ENCODE results near the gene PDE1A. TPM values are rescaled to one million over a fixed set of nuclear protein-coding genes. Genes with fewer than 3 reads are reported as not detected.

PDE1A gene
- total and polyA plus RNA-seq, 2 of the 13 experiments (the other 11 are each of a cell fraction or from before 2014, with no cell fraction given): not detected

DNA sequence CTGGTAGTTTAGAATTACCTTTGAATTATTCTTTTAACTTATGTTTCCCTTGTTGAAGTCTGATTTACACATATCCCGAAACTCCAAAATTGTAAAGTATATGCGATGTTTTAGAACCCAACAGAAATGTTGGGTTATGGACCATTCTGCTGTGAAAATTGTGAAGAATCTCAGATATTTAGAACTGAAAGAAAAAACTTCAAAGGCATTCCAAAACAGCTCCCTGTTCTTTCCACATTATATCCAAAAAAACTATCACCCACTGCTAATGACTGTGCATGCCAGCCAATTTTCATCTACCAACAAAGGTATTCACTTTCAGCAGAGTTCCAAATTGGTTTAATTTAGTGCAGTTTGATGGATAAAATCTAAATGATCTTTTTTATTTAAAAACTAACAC, 21.5 kb upstream of the PDE1A start:
- Histone ChIP-seq H2AFZ (ENCODE audit: low read length) (no peak overlapping the region), H3K9ac (ENCODE audit: insufficient read depth, low read depth, low read length) (no peak overlapping the region), H3K79me2 (ENCODE audit: insufficient read depth, low read length) (no peaks in the 10 kb centered on the region), H3K4me3 (replicated peaks in 1 of 3; ENCODE audit: insufficient read depth in 1 of 3, low read depth in 2 of 3, low read length in 3 of 3) (no peak overlapping the region), H3K9me3 (ENCODE audit: low read length) (no peaks in the 10 kb centered on the region), H3K4me2 (ENCODE audit: low read depth, low read length) (no peak overlapping the region), H3K36me3 (replicated peaks in 1 of 2; ENCODE audit: control insufficient read depth in 1 of 2, insufficient read depth in 2 of 2, low read length in 2 of 2) (no peaks in the 10 kb centered on the region), H3K27me3 (ENCODE audit: control insufficient read depth in 1 of 2, insufficient read depth in 2 of 2, low read length in 2 of 2) (no peaks in the 10 kb centered on the region), H3K27ac (ENCODE audit: extremely low read length, insufficient read depth, low read length) (no peak overlapping the region), H4K20me1 (ENCODE audit: insufficient read depth, low read length) (no peaks in the 10 kb centered on the region), H3K4me1 (ENCODE audit: insufficient read depth, low read length) (no peaks in the 10 kb centered on the region)
- ATAC-seq: no peak
- intact Hi-C loops (cut with micrococcal nuclease; ENCODE audit: unreplicated experiment): no loop called here
- no peak for DNase-seq (ENCODE audit: low spot score)
- in situ Hi-C loops (cut with HindIII; ENCODE audit: extremely low pct_ligation_motif_present, low pct_unique_long_range_greater_than_20kb): no loop called here
- POLR2A ChIA-PET: no interaction called here
- 32% methylated on average over 2 of the region's 2 CpGs for WGBS (ENCODE audit: low lambda C conversion rate)
- no peak for TF ChIP-seq ZBTB8A (CRISPR knock-in tag; IDR thresholded peaks at IDR 0.05; ENCODE audit: borderline replicate concordance, low read depth)
- TF ChIP-seq ZNF143 (CRISPR knock-in tag; IDR thresholded peaks at IDR 0.05): no peak
- no peak for TF ChIP-seq CCDC6 (CRISPR knock-in tag; IDR thresholded peaks at IDR 0.05)
- no peak for TF ChIP-seq ZMYM2 (CRISPR knock-in tag; IDR thresholded peaks at IDR 0.05)
- TF ChIP-seq, protein P1, sequence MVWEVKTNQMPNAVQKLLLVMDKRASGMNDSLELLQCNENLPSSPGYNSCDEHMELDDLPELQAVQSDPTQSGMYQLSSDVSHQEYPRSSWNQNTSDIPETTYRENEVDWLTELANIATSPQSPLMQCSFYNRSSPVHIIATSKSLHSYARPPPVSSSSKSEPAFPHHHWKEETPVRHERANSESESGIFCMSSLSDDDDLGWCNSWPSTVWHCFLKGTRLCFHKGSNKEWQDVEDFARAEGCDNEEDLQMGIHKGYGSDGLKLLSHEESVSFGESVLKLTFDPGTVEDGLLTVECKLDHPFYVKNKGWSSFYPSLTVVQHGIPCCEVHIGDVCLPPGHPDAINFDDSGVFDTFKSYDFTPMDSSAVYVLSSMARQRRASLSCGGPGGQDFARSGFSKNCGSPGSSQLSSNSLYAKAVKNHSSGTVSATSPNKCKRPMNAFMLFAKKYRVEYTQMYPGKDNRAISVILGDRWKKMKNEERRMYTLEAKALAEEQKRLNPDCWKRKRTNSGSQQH (CRISPR knock-in tag; IDR thresholded peaks at IDR 0.05; ENCODE audit: low read depth): no peak
- no peak for TF ChIP-seq ZNF44 (CRISPR knock-in tag; IDR thresholded peaks at IDR 0.05)
- no peak for TF ChIP-seq SOX6 (IDR thresholded peaks at IDR 0.05)
- no peak for TF ChIP-seq SOX6 (CRISPR knock-in tag; IDR thresholded peaks at IDR 0.05)
- no peak for TF ChIP-seq MIER2 (CRISPR knock-in tag; IDR thresholded peaks at IDR 0.05)
- TF ChIP-seq, protein P2, sequence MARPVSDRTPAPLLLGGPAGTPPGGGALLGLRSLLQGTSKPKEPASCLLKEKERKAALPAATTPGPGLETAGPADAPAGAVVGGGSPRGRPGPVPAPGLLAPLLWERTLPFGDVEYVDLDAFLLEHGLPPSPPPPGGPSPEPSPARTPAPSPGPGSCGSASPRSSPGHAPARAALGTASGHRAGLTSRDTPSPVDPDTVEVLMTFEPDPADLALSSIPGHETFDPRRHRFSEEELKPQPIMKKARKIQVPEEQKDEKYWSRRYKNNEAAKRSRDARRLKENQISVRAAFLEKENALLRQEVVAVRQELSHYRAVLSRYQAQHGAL (CRISPR knock-in tag; IDR thresholded peaks at IDR 0.05; ENCODE audit: not compliant biosample characterization): no peak
- no peak for TF ChIP-seq ADNP (CRISPR knock-in tag; IDR thresholded peaks at IDR 0.05)
- TF ChIP-seq, protein P3, sequence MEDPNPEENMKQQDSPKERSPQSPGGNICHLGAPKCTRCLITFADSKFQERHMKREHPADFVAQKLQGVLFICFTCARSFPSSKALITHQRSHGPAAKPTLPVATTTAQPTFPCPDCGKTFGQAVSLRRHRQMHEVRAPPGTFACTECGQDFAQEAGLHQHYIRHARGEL (CRISPR knock-in tag; IDR thresholded peaks at IDR 0.05): no peak
- BruUV-seq (replicated peaks): no TSS peak
- CTCF ChIA-PET (ENCODE audit: low intra/inter-chr PET ratio, low total read pairs): no interaction called here
- FAIRE-seq: no peak

Data from HepG2 (cell line).